GM18858 (cell line): ENCODE data around the gene FAM120A.
A peak's percentile ranks its signal among the peaks of the same experiment; 100 is the strongest.

Experiments
- ATAC-seq: cut with Tn5 transposase; IDR thresholded peaks from one replicate; pipeline ENCODE4 v1.9.1; 2021; ENCODE audit not compliant: unreplicated experiment

Gene FAM120A

DNA sequence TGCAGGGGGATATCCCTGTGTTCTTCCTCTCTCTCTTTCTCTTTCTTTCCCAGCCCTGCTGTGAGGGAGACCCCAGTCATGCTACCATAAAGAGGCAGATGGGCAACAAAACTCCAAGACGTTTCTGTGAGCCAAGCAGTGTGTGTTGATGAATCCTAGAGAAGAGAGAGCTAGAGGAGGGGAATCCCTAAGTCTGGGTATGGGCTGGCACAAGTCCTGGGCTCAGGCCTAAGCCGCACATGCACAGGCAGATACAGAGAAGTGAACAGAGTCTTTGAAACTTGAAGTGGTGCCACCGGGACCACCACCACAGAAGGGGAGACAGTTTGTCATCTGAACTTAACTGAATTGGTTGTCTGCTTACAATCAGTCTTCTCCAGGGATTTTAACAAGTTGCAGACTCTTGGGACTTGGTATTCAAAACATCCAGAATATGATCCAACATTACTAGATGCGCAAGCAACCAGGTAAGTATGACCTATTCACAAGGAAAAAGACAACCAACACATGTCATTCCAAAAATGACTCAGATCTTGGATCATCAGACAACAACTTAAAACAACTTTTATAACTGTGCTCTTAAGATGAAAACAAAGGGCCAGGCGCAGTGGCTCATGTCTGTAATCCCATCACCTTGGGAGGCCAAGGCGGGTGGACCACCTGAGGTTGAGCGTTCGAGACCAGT is 10.4 kb upstream of the FAM120A start:
- no peak for ATAC-seq

DNA sequence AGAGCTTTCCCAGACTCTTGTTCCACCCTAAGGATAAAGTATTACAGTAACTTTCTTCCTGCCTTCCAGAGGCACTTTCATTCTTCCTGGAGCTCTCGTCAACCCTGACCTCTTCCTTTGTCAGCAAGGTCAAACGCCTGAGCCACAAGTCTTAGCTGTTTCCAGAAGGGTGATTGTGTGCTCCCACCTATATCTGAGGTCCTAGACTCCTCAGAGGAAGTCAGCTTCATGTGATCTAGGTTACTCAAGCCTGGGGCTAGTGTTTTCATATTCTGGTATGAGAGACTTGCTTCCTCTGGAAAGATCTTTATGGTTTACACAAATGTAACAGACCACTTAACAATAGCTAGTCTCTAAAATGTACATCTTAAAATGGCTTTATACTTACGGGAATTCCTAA is 5.4 kb upstream of the FAM120A start:
- ATAC-seq = no peak

DNA sequence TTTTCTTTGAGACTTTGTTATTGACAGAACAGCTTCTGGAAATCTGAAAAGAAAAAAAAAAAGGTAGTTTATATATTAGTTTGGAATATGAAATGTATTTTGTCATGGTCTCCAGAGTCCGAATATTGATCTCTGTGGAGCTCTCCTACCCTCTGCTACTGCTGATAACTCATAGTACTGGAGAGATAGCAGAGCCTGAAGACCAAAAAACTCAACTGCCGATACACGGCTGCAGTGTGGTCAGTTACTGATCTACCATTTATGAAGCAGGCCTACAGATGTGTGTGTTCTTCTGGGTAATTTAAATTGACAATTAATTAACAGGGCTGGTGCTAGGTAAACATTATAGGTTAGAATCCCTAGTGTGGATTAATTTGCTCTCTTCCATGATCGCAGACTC is 3.8 kb upstream of the FAM120A start:
- ATAC-seq = no peak

DNA sequence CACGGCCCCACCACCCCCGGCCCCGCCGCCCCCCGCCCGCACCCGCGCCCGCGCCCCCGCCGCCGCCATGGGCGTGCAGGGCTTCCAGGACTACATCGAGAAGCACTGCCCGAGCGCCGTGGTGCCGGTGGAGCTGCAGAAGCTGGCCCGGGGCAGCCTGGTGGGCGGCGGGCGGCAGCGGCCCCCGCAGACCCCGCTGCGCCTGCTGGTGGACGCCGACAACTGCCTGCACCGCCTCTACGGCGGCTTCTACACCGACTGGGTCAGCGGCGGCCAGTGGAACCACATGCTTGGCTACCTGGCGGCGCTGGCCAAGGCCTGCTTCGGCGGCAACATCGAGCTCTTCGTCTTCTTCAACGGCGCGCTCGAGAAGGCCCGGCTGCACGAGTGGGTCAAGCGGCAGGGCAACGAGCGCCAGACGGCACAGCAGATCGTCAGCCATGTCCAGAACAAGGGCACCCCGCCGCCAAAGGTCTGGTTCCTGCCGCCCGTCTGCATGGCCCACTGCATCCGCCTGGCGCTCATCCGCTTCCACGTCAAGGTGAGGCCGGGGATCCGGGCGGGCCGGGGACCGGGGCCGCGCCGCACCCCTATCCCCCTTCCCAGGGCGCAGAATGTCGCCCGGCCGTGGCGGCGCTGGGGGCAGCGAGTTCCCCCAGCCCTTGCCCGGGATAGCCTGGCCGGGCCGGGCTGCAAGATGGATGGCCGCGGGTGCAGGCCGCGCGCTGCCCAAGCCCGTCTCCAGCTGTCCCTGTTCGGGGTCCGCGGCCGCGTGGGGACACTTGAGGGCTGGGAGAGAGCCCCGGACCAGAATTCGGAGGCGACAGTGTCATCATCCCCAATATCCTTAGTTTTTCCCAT is 594 bp downstream of the FAM120A start:
- ATAC-seq = no peak

DNA sequence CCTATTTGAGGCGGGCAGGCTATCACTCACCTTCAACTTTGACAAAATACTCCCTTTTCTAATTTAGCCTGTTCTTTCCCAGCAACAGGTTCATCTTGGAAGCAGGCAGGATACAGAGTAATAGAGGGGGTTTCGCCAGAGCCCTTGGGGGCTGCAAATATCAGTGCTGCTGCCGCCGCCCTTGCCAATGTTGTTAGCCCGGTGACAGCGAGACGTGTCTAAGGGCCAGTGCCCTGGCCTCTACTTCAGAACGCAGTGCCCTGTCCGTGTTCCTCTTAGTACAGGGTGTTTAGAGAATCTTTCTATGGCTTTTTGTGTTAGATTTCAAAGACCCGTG is 1.2 kb downstream of the FAM120A start:
- ATAC-seq = no peak

DNA sequence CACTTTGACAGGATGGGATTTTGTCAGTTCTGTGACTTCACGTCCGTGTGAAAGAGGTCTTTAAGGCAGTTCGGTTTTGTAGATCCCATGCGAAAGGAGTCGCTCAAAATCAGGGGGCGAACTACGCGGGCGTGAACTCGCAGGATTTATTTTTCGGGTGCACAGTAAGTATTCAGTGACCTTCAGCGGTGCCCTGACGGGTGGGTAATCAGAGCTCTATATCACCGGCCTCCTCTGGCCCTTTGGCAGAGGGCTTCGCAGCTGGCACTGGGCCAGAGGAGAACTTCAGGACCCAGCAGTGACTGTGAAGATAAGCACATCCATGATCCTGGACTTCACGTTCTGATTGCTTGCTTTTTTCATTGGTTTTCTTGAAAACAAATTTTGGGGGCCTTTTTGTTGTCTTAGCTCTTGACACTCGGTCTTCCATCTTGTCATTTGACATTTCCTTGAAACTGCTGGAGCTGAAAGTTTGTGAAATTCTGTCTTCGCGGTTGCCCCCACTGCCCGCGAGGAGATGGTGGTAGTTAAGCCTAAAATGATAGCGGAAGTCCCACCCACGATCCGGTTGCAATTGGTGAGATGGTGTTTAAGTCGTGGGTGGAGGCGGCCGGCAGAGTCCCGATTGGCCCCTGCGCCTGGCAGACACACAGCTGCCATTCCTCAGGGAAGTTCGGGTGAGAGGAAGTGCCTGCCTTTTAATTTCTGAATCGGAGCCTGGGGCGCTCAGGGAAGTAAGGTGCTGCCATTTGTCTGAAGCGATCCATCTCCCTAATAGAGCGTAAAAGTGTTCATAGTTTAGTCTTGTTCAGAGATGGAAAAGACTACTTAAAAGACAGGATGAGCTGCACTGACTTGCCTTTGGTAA is 1.8 kb downstream of the FAM120A start, which contains the start of gene FAM120AOS:
FAM120AOS (minus strand) TSS at position 535 of the 868 bp plus-strand sequence. CDS start 872 bp downstream, outside the sequence.
- peak; percentile 35 for ATAC-seq

DNA sequence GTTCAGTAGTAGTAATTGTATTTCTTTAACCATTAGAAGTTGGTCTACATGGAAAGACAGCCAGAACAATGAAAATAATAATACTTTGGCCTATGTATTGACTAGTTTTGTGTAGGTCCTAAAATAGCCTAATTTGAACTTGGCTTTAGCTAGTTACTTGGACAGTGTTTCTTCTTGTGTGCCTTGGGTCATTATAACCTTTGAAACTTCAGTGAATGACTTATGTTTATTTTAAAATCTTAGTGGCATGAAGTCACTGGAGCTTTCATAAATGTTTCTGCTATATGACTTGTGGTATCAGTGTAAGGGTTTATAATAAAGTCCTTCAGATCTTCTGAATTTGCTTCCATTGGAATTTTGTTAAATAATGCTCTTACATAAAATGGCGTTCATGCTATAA is 4.5 kb downstream of the FAM120A start:
- ATAC-seq = no peak

DNA sequence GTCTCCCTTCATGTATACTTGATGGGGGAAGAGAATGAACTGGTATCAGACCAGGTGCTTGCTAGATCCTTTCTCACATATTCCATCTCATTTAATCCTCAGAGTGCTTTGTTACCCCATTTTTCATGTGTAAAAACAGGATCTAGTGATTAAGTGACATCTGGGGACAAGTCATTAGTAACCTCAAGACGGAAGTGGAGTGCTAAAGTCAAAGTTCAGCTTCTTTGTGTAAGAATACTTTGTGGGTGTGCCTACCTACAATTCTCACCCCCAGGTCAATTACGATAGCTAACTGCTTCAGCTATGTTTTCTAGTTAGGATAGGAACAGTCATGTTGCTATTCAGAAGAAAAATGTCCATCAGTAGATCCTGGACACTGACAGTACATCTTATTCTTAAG is 5.0 kb downstream of the FAM120A start:
- ATAC-seq = no peak

DNA sequence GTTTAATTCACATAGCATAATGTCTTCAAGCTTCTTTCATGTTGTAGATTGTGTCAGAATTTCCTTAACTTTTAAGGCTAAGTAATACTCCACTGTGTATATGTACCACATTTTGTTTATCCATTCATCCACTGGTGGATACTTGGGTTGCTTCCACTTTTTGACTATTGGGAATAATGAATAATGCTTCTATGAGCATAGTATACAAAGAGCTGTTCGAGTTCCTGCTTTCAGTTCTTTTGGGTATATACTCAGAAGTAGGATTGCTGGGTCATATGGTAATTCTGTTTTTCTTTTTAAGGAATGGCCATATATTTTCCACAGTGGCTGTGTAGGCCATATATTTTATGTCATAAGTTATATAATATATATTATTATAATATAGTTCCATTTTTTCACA is 5.5 kb downstream of the FAM120A start:
- ATAC-seq = no peak

DNA sequence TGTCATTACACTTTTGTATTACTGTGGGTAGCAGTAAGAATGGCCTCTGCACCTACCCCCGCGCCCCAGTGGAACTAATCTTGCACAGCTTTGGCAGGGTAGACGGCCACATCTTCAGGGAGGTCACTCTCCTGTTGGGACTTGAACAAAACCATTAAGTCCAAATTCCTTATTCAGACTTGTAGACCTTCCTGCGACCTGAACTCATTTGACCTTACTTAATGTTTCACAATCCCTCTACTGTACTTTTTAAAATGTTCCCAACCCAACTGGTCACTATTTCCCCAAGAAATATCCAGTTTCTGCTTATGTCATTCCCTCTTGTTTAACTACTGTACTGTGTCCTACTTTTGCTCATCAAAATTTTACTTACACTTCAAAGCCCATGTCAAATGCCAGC is 7.2 kb downstream of the FAM120A start:
- ATAC-seq = no peak

DNA sequence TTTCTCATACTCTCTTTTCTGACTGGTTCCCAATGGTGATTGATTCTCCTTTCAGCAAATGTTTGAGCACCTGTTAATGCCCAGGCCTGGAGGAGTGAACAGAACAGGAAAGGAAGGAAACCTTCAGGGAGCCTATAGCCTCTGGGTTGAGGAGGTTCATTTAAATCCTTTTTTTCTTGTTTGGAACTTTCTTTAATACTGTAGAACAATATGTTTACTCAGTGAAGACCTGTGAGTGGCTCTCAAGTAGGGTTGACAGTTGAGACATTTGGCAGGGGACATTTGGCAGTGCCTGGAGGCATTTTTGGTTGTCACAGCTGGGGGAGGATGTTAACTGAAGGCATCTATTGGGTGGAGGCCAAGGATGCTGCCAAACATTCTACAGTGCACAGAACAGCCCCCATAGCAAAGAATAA is 8.0 kb downstream of the FAM120A start:
- no peak for ATAC-seq

DNA sequence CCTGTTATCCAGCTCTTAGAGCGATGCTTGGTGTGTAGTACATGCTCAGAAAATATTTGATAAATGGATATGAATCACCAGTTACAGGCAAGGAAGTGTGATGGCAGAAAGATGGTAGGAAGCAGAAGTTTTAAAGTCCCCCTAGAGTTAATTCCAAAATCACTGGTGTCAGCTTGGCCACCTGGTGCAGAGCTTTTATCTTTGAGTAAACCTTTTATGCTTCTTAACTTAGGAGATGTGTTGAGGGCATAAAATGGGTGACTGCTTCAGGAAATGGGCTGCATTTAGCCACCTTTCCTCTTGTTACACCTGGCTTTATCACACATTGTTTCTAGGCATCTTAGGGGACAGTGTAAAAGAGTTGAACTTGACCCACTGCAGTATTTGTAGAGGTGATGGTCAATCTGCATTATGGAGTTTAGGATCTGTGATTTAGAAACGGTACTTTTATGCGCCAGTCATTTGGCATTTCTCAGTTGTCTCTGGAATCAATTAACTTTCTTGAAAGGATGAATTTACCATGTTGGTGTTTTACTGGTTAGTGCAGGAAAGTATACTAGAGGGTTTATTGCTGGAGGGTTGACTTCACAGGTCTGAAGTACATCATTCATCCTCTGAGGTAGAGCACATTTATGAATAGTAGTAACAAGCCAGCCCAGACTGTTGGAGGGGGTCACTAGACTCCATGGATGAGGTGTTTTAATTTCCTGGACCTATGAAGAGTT is 9.4 kb downstream of the FAM120A start:
- ATAC-seq = no peak

DNA sequence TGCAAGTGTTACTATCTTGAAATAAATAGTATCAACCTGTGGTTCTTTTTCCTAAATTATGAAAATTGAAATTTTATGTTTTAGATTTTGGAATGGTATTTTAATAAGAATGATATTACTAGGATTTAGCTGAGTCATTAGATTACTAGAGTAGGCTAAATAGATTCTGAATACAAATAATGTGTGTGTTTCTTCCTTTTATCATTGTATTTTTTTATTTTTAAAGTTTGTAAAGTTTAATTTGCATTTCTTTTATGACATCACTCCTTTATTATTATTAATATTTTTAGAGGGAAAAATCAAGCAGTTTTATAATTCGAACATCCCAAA is 9.9 kb downstream of the FAM120A start:
- no peak for ATAC-seq

DNA sequence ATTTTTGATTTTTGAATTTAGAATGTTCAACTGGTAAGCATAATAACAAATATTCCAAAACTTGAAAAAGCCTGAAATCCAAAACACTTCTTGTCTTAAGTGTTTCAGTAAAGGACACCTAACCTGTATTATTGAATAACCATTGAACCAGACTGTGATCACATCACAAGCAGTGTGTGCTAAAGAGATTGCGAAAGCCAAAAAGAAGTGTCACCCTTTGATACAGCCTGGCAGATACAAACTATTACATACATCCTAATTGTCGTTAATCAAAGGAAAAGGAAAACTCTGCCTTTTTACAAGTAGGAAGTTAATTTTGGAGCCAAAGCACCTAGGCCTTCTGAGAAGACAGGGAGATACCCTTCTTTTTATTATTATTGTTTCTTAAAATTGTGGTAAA is 10.3 kb downstream of the FAM120A start:
- ATAC-seq = no peak

DNA sequence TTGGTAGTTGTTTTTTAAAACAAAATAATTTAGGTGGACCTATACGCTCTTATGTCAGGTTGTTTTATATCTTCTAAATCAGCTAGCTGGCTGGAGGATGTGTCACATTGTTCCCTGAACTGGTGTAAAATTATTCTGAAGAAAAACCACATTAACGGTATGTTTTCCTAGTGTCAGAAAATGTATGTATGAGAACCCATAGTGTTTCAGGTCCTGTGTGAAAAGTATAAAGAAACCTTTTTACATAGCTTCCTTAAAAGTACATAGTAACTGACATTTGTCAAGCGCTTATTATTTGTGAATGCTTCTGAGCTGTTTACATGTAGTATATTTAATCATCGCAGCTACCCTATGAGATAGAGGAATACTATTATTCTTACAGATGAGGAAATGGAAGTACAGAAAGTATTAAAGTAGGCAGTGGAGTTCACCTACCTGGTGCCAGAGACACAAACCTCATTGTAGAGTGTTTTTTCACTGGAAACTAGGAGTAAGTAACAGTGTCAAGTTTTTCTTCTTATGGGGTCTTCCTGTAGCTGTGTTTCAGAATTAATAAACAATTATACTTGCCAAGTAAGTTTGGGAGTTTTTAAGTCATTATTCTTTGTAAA is 12.3 kb downstream of the FAM120A start:
- ATAC-seq = no peak

DNA sequence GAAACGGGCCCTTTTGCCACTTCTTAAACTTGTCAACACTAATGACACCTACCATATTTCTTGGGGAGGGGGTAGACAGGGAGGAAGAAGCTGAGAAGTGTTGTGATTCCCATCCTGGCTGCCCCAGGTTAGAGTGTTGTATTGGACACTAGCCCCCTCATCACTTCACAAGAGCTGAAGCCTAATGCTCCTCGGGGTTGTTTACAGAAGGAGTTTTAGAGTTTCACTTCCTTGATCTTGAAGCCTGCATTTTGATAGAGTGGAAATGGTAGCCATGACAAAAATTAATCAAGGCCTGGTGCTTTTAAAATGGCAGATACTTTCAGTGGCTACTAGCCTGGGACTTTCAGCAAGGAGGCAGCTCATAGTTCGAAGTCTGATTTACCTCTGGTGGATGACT is 12.9 kb downstream of the FAM120A start:
- no peak for ATAC-seq

DNA sequence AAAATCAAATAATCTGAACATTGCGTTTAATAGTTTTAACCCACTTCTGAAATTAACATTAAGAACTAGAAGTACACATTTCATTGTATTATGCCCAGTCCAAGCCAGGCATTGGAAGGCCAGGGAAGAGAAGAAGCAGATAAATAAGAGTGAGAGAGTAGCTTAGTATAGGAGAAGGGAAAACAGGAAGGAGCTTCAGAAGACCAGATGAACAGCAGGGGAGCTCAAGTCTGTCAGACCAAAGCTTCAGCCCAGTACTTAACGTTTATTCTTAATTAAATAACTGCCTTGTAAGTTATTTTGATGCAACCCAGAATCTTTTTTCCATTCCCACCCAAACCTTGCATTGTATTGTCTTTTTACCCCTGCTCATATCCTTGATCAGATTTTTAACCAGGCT is 13.4 kb downstream of the FAM120A start:
- ATAC-seq = no peak

DNA sequence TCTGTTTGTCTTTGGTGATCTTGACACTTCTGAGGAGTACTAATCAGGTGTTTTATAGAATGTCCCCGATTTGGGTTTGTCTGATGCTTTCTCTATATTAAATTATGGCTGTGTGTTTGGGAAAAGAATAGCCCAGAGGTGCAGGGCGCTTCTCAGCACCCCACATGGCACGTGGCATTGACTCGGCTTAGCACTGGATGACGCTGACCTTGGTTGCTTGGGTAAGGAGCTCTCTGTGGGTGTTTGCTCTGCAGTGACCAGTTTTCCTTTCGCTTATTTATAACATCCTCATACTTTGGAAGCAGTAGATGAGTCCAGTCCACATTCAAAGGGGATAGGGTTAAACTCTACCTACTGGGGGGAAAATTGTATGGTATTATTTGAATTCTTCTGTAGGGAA is 14.4 kb downstream of the FAM120A start:
- no peak for ATAC-seq

DNA sequence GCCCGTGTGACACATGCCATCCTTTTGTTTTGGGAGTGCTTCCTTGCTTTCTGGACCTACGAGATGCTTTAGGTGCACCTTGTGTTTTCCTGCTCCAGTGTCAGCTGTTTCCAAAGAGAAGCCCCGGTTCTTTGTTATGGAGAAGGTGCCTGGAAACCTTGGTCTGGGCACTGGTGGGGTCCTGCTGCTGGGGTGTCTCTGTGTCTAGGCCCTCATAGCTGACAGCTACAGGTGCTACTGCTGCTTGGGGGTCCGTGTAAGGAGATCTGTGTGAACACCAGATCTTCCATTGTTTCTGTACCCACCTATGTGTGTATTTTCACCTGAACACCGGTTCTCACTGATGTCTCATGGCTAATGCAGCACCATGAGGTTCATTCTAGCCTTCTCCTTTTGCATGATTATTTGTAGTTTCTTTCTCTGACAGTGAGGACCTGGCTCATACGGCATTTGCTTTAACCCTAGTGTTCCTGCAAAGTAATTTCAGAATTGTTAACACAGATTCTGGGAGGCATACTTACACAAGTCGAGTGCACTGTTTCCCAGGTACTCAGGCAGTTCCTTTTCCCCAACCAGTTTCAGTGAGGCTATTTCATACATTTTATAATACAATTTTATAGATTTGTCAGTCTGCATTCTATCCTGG is 15.1 kb downstream of the FAM120A start:
- no peak for ATAC-seq

DNA sequence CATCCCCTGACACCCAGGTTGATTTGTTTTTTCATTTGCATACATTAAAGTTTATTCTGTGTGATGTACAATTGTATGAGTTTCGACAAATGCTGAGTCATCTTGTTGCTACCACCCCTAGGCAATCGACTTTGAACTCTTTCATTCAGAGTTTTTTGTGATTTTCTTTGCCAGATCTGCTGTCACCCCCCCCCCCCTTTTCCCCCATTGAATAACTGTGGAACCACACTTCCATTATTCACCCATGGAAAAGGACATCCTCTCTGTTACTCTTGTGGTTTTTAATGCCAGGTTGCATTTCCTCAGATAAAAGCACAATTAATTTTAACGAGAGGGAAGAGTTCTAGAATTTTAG is 15.6 kb downstream of the FAM120A start:
- ATAC-seq = no peak
